HepG2 (cell line): ENCODE data around the gene MYH10.

Source experiments
- ESRRA ChIP-seq: sonication (generic); formaldehyde crosslinking; IDR thresholded peaks from 2 replicates; pipeline ENCODE4 v1.5.1; 2020; ENCODE audit warnings: mild to moderate bottlenecking, low read depth, missing genetic modification reagents
- ZNF274 ChIP-seq: sonication (generic); formaldehyde crosslinking; IDR thresholded peaks from 2 replicates; pipeline ENCODE4 v1.5.1; 2020; ENCODE audit warnings: mild to moderate bottlenecking, missing genetic modification reagents
- ZNF841 ChIP-seq: sonication (generic); formaldehyde crosslinking; IDR thresholded peaks from 2 replicates; pipeline ENCODE4 v1.8.1; 2023; ENCODE audit warnings: missing genetic modification reagents, borderline replicate concordance
- TF ChIP-seq, protein P1 (sequence below): sonication (generic); formaldehyde crosslinking; IDR thresholded peaks from 2 replicates; pipeline ENCODE4 v1.5.0; 2020; ENCODE audit warnings: mild to moderate bottlenecking, missing genetic modification reagents, moderate library complexity

GRCh38 chr17:8514801-8515200 is 115.7 kb downstream of the MYH10 start:
- no peak for TF ChIP-seq ZNF274 (CRISPR knock-in tag)
- no peak for TF ChIP-seq ZNF841 (CRISPR knock-in tag)
- no peak for TF ChIP-seq ESRRA (CRISPR knock-in tag)
- TF ChIP-seq, protein P1, sequence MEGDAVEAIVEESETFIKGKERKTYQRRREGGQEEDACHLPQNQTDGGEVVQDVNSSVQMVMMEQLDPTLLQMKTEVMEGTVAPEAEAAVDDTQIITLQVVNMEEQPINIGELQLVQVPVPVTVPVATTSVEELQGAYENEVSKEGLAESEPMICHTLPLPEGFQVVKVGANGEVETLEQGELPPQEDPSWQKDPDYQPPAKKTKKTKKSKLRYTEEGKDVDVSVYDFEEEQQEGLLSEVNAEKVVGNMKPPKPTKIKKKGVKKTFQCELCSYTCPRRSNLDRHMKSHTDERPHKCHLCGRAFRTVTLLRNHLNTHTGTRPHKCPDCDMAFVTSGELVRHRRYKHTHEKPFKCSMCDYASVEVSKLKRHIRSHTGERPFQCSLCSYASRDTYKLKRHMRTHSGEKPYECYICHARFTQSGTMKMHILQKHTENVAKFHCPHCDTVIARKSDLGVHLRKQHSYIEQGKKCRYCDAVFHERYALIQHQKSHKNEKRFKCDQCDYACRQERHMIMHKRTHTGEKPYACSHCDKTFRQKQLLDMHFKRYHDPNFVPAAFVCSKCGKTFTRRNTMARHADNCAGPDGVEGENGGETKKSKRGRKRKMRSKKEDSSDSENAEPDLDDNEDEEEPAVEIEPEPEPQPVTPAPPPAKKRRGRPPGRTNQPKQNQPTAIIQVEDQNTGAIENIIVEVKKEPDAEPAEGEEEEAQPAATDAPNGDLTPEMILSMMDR (CRISPR knock-in tag), result no peak
